Superior temporal gyrus (tissue), 1 donor: Measurements from ENCODE around the gene TPST1.
"Not testable (repeated sequence)": the region's sequence is repeated elsewhere in the genome, so short reads cannot be mapped to it uniquely, and the experiment has no call there.

ENCODE experiments used
- DNase-seq: peaks from one replicate; pipeline ENCODE4 v3.0.0-alpha.2; 2016; ENCODE audit errors: extremely low spot score

TPST1 gene

GRCh38 chr7:66204822-66205740, at the start of gene TPST1:
Gene TPST1, plus strand, starts transcription at chr7:66205334. Its CDS starts 35,092 bp downstream, at chr7:66240426.
- DNase-seq, result peak; percentile 96

DNA sequence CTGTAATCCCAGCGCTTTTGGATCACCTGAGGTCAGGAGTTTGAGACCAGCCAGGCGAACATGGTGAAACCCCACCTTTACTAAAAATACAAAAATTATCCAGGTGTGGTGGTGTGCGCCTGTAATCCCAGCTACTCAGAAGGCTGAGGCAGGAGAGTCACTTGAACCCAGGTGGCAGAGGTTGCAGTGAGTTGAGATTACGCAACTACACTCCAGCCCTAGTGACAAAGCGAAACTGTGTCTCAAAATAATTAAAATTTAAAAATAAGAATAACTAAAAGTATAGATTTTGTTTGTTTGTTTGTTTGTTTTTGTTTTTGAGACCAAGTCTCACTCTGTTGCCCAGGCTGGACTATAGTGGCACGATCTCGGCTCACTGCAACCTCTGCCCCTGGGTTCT, 49.1 kb upstream of the TPST1 start:
- DNase-seq, result not testable (repeated sequence)

DNA sequence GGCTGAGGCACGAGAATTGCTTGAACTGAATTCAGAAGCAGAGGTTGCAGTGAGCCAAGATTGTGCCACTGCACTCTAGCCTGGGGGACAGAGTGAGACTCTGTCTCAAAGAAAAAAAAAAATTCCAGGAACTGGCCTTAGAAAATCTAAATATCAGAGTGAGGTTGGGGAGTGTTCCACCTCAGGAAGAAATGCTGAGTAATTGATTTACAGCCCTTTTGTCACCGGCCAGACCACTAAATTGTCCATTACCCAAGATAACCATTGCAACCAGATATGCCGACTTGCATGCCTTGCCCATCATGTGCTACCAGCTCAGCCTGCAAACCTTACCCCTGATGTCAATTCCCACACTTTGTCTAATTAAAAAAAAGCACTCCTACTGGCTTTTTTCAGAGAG, 48.1 kb upstream of the TPST1 start:
- no peak for DNase-seq

- DNase-seq, result no peak
These were observed 42.5 kb upstream of the TPST1 start for GRCh38 chr7:66162622-66163021.

DNA sequence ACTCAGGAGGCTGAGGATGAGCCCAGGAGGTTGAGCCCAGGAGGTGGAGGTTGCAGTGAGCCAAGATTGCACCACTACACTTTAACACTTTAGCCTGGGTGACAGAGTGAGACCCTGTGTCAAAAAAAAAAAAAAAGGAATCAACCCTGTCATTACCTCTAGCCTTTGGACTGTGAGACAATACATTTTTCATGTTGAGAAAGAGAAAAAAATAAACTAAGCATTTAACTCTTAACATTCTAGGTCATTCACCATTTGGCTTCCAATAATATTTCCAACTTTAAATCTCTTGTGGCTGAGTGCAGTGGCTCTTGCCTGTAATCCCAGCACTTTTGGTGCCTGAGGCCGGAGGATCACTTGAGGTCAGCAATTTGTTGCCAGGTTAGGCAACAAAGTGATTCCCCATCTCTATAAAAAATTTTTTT, 41.9 kb upstream of the TPST1 start:
- DNase-seq, result no peak

DNA sequence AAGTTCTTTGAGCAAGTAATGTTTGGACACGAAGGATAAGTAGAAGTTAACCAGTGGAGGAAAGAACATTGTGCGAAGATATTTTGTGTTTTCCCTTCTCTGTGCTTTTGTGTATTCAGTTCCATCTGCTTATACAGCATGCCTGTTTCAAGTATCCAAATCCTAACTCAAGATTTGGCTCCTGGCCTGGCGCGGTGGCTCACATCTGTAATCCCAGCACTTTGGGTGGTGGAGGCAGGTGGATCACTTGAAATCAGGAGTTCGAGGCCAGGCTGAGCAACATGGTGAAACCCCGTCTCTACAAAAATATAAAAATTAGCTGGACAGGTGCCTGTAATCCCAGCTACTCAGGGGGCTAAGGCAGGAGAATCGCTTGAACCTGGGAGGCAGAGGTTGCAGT, 40.8 kb upstream of the TPST1 start:
- no peak for DNase-seq

- DNase-seq, result no peak
These were observed 37.3 kb upstream of the TPST1 start for GRCh38 chr7:66167773-66168387.

GRCh38 chr7:66169616-66170015, 35.5 kb upstream of the TPST1 start:
- DNase-seq, result no peak

- DNase-seq, result no peak
These were observed 34.6 kb upstream of the TPST1 start for GRCh38 chr7:66170309-66171231.

- not testable (repeated sequence) for DNase-seq
These were observed 32.4 kb upstream of the TPST1 start for GRCh38 chr7:66172536-66173401.

DNA sequence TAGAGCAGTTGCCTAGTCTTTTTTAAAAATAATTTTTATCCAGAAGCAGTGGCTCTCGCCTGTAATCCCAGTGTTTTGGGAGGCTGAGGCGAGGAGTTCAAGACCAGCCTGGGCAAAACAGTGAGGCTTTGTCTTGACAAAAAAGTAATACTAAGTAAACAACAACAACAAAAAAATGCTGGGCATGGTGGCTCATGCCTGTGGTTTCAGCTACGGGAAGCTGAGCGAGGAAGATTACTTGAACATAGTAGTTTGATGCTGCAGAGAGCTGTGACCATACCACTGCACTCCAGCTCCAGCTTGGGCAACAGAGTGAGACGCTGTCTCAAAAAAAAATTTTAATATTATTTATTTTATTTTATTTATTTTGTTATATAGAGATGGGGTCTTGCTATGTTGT, 31.3 kb upstream of the TPST1 start:
- DNase-seq, result no peak

DNA sequence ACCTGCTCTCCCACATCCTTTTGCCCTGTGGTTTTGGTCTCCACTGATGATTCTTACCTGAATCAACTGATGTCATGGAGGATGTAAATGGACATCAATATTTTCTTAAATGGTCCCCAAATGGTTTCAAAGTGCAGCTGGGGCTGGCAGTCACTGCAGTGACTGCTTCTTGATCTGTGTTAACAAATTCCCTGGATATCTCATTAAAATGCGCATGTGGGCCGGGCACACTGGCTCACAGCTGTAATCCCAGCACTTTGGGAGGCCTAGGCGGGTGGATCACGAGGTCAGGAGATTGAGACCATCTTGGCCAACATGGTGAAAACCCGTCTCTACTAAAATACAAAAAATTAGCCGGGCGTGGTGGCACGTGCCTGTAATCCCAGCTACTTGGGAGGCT, 30.1 kb upstream of the TPST1 start:
- DNase-seq, result not testable (repeated sequence)

DNA sequence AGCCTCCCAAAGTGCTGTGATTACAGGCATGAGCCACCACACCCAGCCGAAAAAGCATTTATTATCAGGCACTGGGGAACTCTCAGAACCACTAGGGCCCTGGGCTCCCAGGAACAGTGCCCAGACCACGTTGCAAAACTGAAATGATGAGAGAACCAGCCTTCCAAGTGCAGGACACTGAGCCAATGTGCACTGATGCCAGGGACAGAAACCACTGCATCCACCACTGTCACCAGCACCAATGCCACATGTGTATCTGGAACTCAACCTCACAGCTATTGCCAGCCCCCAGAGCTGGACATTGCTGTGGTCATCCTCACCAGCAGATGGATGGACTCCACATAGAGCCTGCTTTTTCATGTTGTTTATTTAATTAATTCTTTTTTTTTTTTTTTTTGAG, 28.2 kb upstream of the TPST1 start:
- DNase-seq, result no peak

- DNase-seq, result no peak
These were observed 26.9 kb upstream of the TPST1 start for GRCh38 chr7:66178258-66178657.

GRCh38 chr7:66181329-66181728, 23.8 kb upstream of the TPST1 start:
- DNase-seq, result no peak

DNA sequence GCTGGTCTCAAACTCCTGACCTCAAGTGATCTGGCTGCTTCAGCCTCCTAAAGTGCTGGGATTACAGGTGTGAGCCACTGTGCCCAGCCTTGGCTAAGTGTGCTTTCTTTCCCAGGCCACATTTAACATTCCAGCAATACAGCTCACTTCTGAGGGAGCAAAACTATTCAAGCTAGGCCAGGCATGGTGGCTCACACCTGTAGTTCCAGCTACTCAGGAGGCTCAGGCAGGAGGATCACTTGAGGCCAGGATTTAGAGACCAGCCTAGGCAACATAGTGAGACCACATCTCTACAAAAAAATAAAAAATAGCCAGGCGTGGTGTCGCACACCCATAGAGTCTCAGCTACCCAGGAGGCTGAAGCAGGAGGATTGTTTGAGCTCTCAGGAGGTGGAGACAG, 23.3 kb upstream of the TPST1 start:
- DNase-seq, result no peak

- DNase-seq, result no peak
These were observed 22.2 kb upstream of the TPST1 start for GRCh38 chr7:66182920-66183319.

- DNase-seq, result no peak
These were observed 21.4 kb upstream of the TPST1 start for GRCh38 chr7:66183700-66184099.

GRCh38 chr7:66185680-66186187, 19.4 kb upstream of the TPST1 start:
- no peak for DNase-seq

DNA sequence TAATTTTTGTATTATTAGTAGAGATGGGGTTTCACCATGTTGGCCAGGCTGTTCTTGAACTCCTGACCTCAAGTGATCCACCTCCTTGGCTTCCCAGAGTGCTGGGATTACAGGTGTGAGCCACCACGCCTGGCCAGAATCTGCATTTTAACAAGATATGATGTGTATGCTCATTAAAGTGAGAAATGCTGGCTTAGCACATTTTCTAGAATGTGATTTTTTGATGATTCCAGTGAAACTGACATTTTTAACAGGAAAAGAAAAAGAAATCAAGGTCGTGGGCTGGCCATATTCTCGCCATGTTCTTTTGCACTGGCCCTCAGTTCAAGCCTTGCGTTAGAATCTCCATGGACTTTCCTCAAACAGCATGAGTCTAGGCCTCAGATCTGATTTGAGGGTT, 18.1 kb upstream of the TPST1 start:
- no peak for DNase-seq

- no peak for DNase-seq
These were observed 17.2 kb upstream of the TPST1 start for GRCh38 chr7:66187905-66188304.
